ENCODE results near the gene KAZN. TPM values are rescaled to one million over a fixed set of nuclear protein-coding genes. Genes with fewer than 3 reads are reported as not detected.

Gene KAZN
- polyA plus RNA-seq, 1 donor (not counting 4 experiments of a cell fraction or from before 2014, with no cell fraction given): 5.9 TPM

- TF ChIP-seq CTCF (optimal IDR thresholded peaks at IDR 0.05 in 1 of 3, IDR thresholded peaks at IDR 0.05 in 1 of 3, conservative IDR thresholded peaks at IDR 0.05 in 1 of 3; ENCODE audit: extremely low read depth in 1 of 3, insufficient read depth in 2 of 3, low read length in 3 of 3) (no peak), EZH2 (IDR thresholded peaks at IDR 0.05; ENCODE audit: low read length) (no peak)
- Histone ChIP-seq H3K9me1 (ENCODE audit: control insufficient read depth, extremely low read depth, insufficient read depth, low read length) (peaks cover 8% of the 10 kb centered on the region), H4K20me1 (ENCODE audit: control insufficient read depth, extremely low read depth, insufficient read depth, low read length) (no peaks in the 10 kb centered on the region), H3K4me1 (ENCODE audit: control insufficient read depth, extremely low read depth, insufficient read depth, low read length) (peaks cover 20% of the 10 kb centered on the region), H3K79me2 (ENCODE audit: control insufficient read depth, insufficient read depth, low read length) (peaks cover 81% of the 10 kb centered on the region), H3K27me3 (ENCODE audit: control insufficient read depth, extremely low read depth, insufficient read depth, low read length) (no peaks in the 10 kb centered on the region), H3K9me3 (ENCODE audit: control insufficient read depth, low read depth, low read length) (no peaks in the 10 kb centered on the region), H3K4me2 (ENCODE audit: control insufficient read depth, extremely low read depth, insufficient read depth, low read depth, low read length) (no peak overlapping the region), H3K9ac (ENCODE audit: control insufficient read depth, extremely low read depth, insufficient read depth, low read length) (no peak overlapping the region), H2AFZ (ENCODE audit: control insufficient read depth, low read length) (no peak overlapping the region), H3K36me3 (ENCODE audit: control insufficient read depth in 2 of 2, extremely low read depth in 1 of 2, insufficient read depth in 2 of 2, low read length in 2 of 2) (peaks cover 2 to 7% of the 10 kb centered on the region in 2 experiments), H3K4me3 (ENCODE audit: control insufficient read depth in 2 of 3, extremely low read depth in 1 of 3, insufficient read depth in 2 of 3, low read depth in 1 of 3, low read length in 3 of 3) (no peak overlapping the region), H3K27ac (ENCODE audit: control insufficient read depth, insufficient read depth, low read length) (no peak overlapping the region)
- FAIRE-seq (no peak), DNase-seq (ENCODE audit: low read depth, low spot score) (no peak)
- dilution Hi-C loops (cut with MboI; ENCODE audit: extremely low pct_ligation_motif_present, low sequenced_read_pairs): no loop called here
These were observed 562.1 kb downstream of the KAZN start for GRCh38 chr1:15160626-15161025.

- FAIRE-seq (no peak), DNase-seq (ENCODE audit: low read depth, low spot score) (no peak)
- Histone ChIP-seq H3K27ac (ENCODE audit: control insufficient read depth, insufficient read depth, low read length) (peak overlapping the region; percentile 81), H3K79me2 (ENCODE audit: control insufficient read depth, insufficient read depth, low read length) (peaks cover 62% of the 10 kb centered on the region), H3K4me3 (ENCODE audit: control insufficient read depth in 2 of 3, extremely low read depth in 1 of 3, insufficient read depth in 2 of 3, low read depth in 1 of 3, low read length in 3 of 3) (no peak overlapping the region), H4K20me1 (ENCODE audit: control insufficient read depth, extremely low read depth, insufficient read depth, low read length) (no peaks in the 10 kb centered on the region), H3K9ac (ENCODE audit: control insufficient read depth, extremely low read depth, insufficient read depth, low read length) (no peak overlapping the region), H3K9me1 (ENCODE audit: control insufficient read depth, extremely low read depth, insufficient read depth, low read length) (no peaks in the 10 kb centered on the region), H3K36me3 (ENCODE audit: control insufficient read depth in 2 of 2, extremely low read depth in 1 of 2, insufficient read depth in 2 of 2, low read length in 2 of 2) (no peaks in the 10 kb centered on the region), H3K9me3 (ENCODE audit: control insufficient read depth, low read depth, low read length) (no peaks in the 10 kb centered on the region), H3K4me2 (ENCODE audit: control insufficient read depth, extremely low read depth, insufficient read depth, low read depth, low read length) (no peak overlapping the region), H3K4me1 (ENCODE audit: control insufficient read depth, extremely low read depth, insufficient read depth, low read length) (peaks cover 23% of the 10 kb centered on the region), H2AFZ (ENCODE audit: control insufficient read depth, low read length) (no peak overlapping the region), H3K27me3 (ENCODE audit: control insufficient read depth, extremely low read depth, insufficient read depth, low read length) (no peaks in the 10 kb centered on the region)
- dilution Hi-C loops (cut with MboI; ENCODE audit: extremely low pct_ligation_motif_present, low sequenced_read_pairs): no loop called here
- no peak for TF ChIP-seq EZH2 (IDR thresholded peaks at IDR 0.05; ENCODE audit: low read length)
- TF ChIP-seq CTCF (optimal IDR thresholded peaks at IDR 0.05 in 1 of 3, IDR thresholded peaks at IDR 0.05 in 1 of 3, conservative IDR thresholded peaks at IDR 0.05 in 1 of 3; ENCODE audit: extremely low read depth in 1 of 3, insufficient read depth in 2 of 3, low read length in 3 of 3): no peak
These were observed 568.9 kb downstream of the KAZN start for GRCh38 chr1:15167386-15167785.
